ENCODE results near the gene PRKCZ.

The PRKCZ gene

DNA sequence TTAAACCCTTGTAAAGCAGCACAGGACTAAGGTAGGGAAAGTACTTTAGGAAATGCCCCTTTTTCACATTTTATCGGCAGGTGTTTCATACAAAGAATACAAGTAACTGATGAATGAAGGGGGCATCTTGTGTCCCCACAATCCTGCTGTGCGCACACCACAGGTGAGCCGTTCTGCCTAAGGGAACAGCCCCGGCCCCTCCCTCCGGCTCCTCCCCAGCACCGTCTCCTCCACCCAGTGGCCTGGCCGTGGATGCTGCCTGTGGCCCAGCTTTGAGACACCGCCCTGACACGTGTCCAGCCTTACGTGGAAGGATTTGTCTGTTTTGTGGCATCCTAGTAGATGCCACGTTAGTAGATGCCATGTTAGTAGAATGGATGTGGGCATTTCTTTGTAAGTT, 131.5 kb downstream of the PRKCZ start:
- no peak for FAIRE-seq

DNA sequence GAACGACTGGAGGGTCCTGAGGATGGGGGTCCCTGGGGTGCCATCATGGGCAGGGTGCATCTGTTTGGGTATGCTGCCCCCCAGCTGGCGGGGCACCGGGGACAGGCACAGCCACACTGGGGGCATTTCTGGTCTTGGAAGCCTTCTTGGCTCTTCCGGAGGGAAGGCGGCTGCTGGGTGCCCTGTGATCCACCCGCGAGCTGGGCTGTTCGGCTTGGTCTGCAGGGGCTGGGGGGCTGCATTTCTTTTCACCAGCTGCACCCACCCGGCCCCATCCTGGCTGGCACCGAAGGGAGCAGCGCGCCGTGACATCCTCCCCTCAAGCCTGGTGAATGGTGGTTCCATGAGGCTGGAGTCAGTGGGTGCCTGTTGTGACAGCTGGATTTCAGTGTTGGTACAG, 132.2 kb downstream of the PRKCZ start:
- no peak for FAIRE-seq

- no peak for FAIRE-seq
Observed at GRCh38 chr1:2183937-2184334, 133.7 kb downstream of the PRKCZ start.

GRCh38 chr1:2184531-2184930, 134.3 kb downstream of the PRKCZ start:
- no peak for FAIRE-seq

DNA sequence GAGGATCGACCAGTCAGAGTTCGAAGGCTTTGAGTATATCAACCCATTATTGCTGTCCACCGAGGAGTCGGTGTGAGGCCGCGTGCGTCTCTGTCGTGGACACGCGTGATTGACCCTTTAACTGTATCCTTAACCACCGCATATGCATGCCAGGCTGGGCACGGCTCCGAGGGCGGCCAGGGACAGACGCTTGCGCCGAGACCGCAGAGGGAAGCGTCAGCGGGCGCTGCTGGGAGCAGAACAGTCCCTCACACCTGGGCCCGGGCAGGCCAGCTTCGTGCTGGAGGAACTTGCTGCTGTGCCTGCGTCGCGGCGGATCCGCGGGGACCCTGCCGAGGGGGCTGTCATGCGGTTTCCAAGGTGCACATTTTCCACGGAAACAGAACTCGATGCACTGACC, 134.7 kb downstream of the PRKCZ start:
- FAIRE-seq = no peak

- FAIRE-seq = no peak
Observed at GRCh38 chr1:2185880-2186855, 136.0 kb downstream of the PRKCZ start.

GRCh38 chr1:2186901-2187300, 136.7 kb downstream of the PRKCZ start:
- no peak for FAIRE-seq

- no peak for FAIRE-seq
Observed at GRCh38 chr1:2187619-2188018, 137.4 kb downstream of the PRKCZ start.

DNA sequence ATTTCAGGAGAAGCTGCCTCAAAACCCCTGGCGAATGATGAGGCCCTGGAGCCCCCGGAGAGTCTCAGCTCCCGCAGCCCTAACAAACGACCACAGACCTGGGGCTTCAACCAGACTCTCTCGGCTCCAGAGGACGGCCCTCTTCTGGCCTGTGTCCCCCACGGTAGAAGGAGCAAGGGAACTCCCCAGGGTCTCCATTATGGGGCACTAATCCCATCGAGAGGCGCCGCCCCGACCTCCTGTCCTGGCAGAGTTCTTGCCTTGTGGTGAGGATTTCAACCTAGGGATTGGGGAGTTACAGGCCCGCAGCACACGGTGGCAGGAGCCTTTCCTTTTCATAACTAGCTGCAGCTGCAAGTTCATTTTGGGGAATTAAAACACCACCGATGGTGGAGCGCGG, 138.1 kb downstream of the PRKCZ start:
- FAIRE-seq = no peak

- no peak for FAIRE-seq
Observed at GRCh38 chr1:2189459-2190425, 139.5 kb downstream of the PRKCZ start.

DNA sequence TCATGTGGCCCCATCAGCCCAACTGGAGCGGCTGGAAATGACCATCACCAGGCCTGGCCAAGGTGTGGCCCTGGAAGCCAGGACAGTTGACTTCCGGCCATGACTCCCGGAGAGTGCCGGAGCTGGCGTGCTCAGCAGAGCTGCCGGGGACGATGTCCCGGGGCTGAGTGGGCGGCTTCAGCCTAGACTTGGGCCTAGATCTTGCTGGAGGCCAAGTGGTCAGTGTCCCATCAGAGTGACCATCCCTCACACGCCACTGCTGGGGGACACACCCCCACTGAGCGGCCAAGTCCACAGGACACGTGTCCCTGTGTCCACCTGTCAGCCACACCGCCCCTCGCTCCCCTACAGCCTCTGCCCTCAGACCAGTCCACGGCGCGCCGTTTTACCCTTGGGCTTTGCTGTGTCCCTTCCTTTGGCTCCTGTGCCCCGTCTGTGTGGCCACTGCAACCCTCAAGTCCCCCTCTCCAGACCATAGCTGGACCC, 140.3 kb downstream of the PRKCZ start:
- no peak for FAIRE-seq

GRCh38 chr1:2192031-2192995, 142.1 kb downstream of the PRKCZ start:
- FAIRE-seq = no peak

DNA sequence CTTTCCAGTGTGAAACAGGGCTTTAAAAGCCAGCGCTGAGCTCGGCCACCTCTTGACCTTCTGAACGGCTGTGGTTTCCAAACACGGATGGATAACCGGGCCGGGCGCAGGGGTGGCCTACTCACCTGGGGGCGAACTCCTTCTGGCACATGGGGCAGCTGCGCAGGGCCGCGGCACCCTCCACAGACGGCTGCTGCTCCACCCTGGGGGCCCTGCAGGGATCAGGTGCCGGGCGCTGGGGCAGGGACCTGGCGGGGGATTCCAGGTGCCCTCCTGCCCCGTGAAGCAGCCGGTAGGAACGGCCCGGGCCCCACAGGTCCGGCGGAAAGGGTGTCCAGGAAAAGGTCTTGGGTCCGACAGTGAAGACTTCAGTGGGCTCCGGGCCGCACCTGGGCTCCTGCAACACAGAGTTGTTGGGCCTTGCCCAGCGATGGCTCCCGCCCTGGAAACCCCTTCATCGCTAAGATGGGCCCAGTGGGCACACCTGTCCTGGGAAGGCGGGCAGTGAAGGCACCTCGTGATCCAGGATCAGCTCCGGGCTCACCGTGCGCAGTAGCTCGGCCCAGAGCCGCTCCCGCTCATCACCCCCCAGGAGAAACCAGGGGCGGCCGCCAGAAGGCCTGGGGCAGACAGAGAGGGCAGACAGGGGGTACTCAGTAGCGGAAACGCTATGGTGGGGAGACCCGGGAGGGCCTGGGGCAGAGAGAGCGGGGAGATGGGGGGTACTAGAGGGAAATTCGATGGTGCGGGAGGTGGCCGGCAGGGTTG, 143.5 kb downstream of the PRKCZ start:
- no peak for FAIRE-seq

- no peak for FAIRE-seq
Observed at GRCh38 chr1:2194319-2194897, 144.2 kb downstream of the PRKCZ start, which contains the start of gene FAAP20. FAAP20 (minus strand) TSS chr1:2194772; CDS start chr1:2194749, 23 bp downstream.

DNA sequence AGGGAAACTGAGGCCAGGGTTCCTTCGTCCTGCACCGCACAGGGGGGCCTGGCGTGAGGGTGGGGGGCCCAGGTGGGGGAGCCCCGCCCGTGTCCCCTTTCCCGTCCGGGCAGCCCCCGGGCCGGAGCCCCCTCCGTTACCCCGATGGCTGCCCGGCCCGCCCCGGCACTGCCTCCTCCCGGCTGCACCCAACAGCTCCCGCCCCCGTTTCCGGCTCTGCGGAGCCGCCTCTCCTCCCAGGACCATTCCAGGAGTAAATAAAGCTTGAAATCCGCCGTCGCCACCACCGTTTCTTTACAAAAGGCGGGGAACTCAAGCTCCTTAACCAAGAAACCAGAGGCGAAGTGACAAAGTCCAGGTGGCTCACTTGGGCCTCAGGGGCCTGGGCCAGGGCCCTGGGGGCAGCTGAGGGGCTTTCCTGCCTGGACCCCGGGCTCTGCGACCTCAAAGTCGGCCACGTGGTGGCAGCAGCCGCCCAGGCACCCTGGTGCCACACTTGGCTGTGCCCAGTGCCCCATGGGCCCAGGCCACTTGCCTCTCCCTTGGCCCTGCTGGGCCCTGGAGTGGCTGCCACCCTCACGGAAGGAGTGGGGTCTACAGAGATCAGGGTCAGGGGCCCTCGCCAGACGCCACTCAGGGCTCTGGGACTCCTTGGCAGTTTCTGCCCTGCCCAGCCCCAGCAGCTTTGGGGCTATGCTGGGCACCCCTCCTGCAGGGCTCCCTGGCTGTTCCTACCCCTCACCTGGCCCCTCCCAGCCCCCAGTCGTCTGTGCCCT, 144.9 kb downstream of the PRKCZ start:
- no peak for FAIRE-seq

DNA sequence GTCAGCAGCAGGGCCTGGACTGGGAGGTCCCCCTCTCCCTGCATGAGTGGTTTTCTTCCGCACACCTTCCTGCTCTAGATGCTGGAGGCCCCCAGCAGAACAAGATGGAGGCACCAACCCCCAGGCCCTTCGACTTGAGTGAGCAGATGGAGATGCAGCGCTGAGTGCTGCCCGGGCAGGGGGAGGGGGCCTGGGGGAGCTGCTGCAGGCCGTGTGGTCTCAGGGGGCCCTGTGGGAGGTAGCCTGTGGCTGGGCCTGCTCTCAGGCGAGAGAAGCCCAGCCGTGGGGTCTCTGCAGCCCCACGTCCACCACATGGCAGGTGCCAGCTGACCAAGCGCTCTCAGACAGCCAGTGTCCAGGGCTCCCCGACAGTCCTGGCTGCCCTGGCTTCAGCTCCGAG, 145.6 kb downstream of the PRKCZ start:
- no peak for FAIRE-seq

DNA sequence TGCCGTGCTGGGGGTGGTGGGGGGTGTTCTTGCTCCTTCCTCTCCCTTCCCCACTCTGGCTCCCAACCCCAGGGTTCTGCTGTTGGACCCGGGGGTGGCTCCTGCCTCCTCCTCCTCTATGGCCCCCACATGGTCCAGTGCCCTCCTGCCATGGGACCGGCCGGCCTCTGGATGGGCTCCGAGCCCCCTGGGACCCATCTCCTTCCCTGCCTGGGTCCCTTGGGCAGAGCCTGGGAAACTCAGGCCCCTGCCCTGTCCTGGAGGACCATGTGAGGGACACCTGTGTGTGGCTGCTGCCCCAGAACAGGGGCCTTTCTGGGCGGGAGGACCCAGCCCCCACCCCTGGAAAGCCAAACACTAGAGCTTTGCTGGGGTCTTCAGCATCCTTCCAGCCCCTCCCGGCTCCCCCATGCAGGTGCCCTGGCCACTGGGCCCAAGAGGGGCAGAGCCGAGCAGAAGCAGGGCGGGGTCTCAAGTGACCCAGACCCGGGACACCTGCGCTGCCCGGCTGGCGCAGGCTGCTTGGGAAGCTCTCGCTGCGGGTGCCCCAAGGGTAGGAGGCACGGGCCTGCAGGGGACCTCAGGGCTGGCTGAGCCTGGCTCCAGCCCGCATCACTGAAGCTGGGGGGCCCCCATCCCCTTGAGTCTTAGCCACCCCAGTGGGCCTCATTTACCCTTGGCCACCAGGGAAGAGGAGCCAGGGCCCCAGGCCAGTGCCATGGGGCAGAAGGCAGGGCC, 146.9 kb downstream of the PRKCZ start:
- FAIRE-seq = no peak

DNA sequence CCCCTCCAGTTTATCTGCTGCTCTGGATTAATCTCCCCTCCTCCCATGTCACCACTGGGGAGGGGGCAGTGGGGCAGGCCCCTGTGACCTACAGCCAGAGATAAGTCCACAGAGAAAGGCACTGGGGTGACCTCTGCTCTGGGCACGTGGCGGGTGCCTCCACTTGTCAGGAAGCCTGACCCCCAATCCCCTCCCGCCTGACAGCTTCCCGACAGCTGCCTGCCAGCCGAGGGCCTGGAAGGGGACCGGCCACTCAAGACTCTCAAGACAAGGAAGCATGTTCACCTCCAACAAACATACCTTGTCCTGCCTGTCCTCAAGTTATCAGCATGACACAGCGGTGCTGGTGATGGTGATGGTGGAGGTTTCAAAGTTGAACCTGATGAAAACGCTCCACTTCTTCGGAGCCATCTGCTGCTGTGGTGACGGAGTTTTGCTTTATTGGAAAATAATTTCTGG, 147.5 kb downstream of the PRKCZ start:
- no peak for FAIRE-seq

- FAIRE-seq = no peak
Observed at GRCh38 chr1:2198571-2198970, 148.4 kb downstream of the PRKCZ start.

All from endometrium (tissue), 2 donors.